Heart right ventricle (tissue), 16 donors: ENCODE data around the gene NPLOC4. TPM values are rescaled to one million over a fixed set of nuclear protein-coding genes. Genes with fewer than 3 reads are reported as not detected.

ENCODE experiments used
- ATAC-seq, 8 donors: fragments of 200-7000 bp; cut with Tn5 transposase; one replicate each; pipeline ENCODE4 v1.9.1; 2020; ENCODE audit warnings: mild to moderate bottlenecking in 8 of 8, moderate library complexity in 8 of 8, moderate number of reproducible peaks in 1 of 8
- DNase-seq, 2 donors: peaks; one replicate each; pipeline ENCODE4 v3.0.0-alpha.2; 2020
- H3K27ac ChIP-seq, 10 donors: fragments of 200-600 bp; sonication (generic) in 2 of 10; one replicate each; pipeline versions ENCODE4 v1.5.0 to v1.8.0; 2020 to 2022; ENCODE audit warnings: mild to moderate bottlenecking in 3 of 10
- H3K27me3 ChIP-seq, 7 donors: fragments of 200-600 bp; one replicate each; pipeline ENCODE4 v1.8.0; 2021 to 2022; ENCODE audit warnings: mild to moderate bottlenecking in 2 of 7
- H3K36me3 ChIP-seq, 9 donors: fragments of 200-600 bp; sonication (generic) in 1 of 9; one replicate each; pipeline versions ENCODE4 v1.5.0 to v1.8.0; 2020 to 2022; ENCODE audit warnings: mild to moderate bottlenecking in 2 of 9
- H3K4me1 ChIP-seq, 9 donors: fragments of 200-600 bp; sonication (generic) in 1 of 9; one replicate each; pipeline versions ENCODE4 v1.5.0 to v1.8.0; 2020 to 2022; ENCODE audit warnings: mild to moderate bottlenecking in 4 of 9
- H3K4me3 ChIP-seq, 10 donors: fragments of 200-600 bp; sonication (generic) in 2 of 10; one replicate each; pipeline versions ENCODE4 v1.5.0 to v1.8.0; 2020 to 2022; ENCODE audit warnings: mild to moderate bottlenecking in 7 of 10, moderate library complexity in 2 of 10
- H3K9me3 ChIP-seq, 11 donors: fragments of 200-600 bp in 10 of 11; sonication (generic) in 2 of 11; one replicate each; pipeline versions ENCODE4 v1.5.0 to v1.8.0; 2013 to 2022; ENCODE audit warnings: mild to moderate bottlenecking in 2 of 11, control low read depth in 1 of 11, moderate library complexity in 1 of 11
- WGBS, 2 donors: extraction: QIAGEN DNeasy Blood & Tissue Kit; methylation state at CpG; one replicate each; pipeline ENCODE4 v1.1.7; 2013; ENCODE audit warnings: inconsistent platforms in 1 of 2; 5-methylcytosine and 5-hydroxymethylcytosine counted together
- intact Hi-C, 10 donors: fragments of 100-400 bp; cut with DNase I; formaldehyde crosslinking; loops; one replicate each; pipeline versions ENCODE4 v1.11.1 to v1.14.2; 2022
- polyA plus RNA-seq, 2 donors: library from polyadenylated mRNA; stranded (reverse); fragments of 200-250 nt; gene quantifications; one replicate each; pipeline ENCODE4 v1.2.3, GENCODE V29; 2013
- total RNA-seq, 10 donors: library from RNA; stranded (reverse); fragmentation: NEBNext Ultra II Directional in 3 of 10; extraction: Animal tissue kit (Norgen Biotek cat#: 25700) in 3 of 10; gene quantifications; one replicate each; pipeline versions ENCODE4 v1.2.1 to v1.2.4, GENCODE V29; 2021 to 2023
- TF ChIP-seq, protein P1 (sequence below), 9 donors: fragments of 200-600 bp; sonication (generic) in 2 of 9; IDR thresholded peaks; one replicate each; pipeline versions ENCODE4 v1.5.0 to v1.8.0; 2021 to 2022; ENCODE audit warnings: antibody characterized with exemption in 9 of 9, mild to moderate bottlenecking in 5 of 9, moderate library complexity in 1 of 9
- donor health status: Arrhythmogenic right ventricular cardiomyopathy.
- donor health status: ischemic (EF 13 %, LVEDD 7.1; RV severe dilation, severe dysfunction).
- donor health status: healthy with polysubstance abuse.
- donor health status: DM: no; HTN: yes; CAD: no.
- donor health status: DM: no; HTN: no; CAD: no.
- donor health status: ischemic (EF 25% LVEDD 6.9; RV normal size, moderate dysfunction).
- donor health status: ischemic (EF 25% LVEDD 5.7; RV mildly dilated, moderate dysfunction).
- donor health status: healthy.
- donor health status: DM: yes; HTN: yes; CAD: no.
- donor health status: Ischemic cardiomyopathy.
- donor health status: ischemic (EF 35%, LVEDD 5.7; RV mildly dilated, moderate dysfunction).
- donor health status: nonischemic (EF 11% LVEDD 7.7; RV severe dilation, severe dysfunction).
- donor health status: DM: yes; HTN: yes; CAD: no.
- donor health status: PGD.
- donor health status: ischemic (EF 29% LVEDD 5.4; RV normal size, mild dysfunction).
- donor health status: nonischemic (EF 23%, LVEDD 6.1; RV moderate dilation, normal function).

Gene NPLOC4
- total and polyA plus RNA-seq, 12 donors: 30.7 to 115 (median 95.2) TPM

DNA sequence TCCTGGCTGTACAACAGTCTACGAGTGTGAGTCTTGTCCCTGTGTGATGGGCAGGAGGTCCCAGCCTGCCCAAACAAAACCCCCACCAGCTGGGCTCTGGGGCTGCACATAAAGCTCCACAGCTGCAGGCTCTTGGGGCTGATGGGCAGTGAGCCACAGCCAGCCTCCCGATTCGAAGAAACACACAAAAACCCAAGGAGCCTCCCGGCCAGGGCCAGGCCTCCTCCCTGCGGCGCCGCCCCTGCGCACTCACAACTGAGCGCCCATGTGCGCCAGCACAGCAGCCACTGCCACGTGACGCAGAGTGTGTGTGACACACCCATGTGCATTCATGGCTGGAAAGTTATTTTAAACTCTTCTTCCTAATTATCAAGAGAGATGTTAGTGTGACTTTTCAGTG, 54.2 kb downstream of the NPLOC4 start:
- intact Hi-C loops: no loop called here
- no peak for ATAC-seq
- TF ChIP-seq, protein P1, sequence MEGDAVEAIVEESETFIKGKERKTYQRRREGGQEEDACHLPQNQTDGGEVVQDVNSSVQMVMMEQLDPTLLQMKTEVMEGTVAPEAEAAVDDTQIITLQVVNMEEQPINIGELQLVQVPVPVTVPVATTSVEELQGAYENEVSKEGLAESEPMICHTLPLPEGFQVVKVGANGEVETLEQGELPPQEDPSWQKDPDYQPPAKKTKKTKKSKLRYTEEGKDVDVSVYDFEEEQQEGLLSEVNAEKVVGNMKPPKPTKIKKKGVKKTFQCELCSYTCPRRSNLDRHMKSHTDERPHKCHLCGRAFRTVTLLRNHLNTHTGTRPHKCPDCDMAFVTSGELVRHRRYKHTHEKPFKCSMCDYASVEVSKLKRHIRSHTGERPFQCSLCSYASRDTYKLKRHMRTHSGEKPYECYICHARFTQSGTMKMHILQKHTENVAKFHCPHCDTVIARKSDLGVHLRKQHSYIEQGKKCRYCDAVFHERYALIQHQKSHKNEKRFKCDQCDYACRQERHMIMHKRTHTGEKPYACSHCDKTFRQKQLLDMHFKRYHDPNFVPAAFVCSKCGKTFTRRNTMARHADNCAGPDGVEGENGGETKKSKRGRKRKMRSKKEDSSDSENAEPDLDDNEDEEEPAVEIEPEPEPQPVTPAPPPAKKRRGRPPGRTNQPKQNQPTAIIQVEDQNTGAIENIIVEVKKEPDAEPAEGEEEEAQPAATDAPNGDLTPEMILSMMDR (IDR thresholded peaks at IDR 0.05): no peak
- WGBS, 2 donors: 90 to 92% methylated on average over 12 of the region's 12 CpGs
- DNase-seq: no peak
- Histone ChIP-seq H3K27me3 (no peaks in the 10 kb centered on the region), H3K4me1 (peaks cover 0 to 27% (median 14%) of the 10 kb centered on the region in 9 donors), H3K4me3 (no peak overlapping the region), H3K27ac (no peak overlapping the region), H3K9me3 (no peaks in the 10 kb centered on the region), H3K36me3 (peaks cover 0 to 98% (median 56%) of the 10 kb centered on the region in 9 donors)

DNA sequence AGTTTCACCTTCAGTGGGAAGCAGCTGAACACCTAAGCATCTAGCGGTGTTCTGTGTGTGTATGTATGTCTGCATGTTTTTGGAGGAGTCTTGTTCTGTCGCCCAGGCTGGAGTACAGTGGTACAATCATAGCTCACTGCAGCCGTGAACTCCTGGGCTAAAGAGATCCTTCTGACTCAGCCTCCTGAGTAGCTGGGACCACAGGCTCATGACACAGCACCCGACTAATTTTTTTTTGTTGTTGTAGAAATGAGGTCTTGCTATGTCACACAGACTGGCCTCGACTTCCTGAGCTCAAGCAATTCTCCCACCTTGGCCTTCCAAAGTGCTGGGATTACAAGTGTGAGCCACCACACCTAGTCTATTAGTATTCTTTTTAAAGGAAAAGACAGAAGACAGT, 54.6 kb downstream of the NPLOC4 start:
- no peaks in the 10 kb centered on the region for H3K9me3 ChIP-seq
- TF ChIP-seq, protein P1 (IDR thresholded peaks at IDR 0.05): no peak
- H3K4me3 ChIP-seq: no peak overlapping the region
- no peaks in the 10 kb centered on the region for H3K27me3 ChIP-seq
- intact Hi-C loops: no loop called here
- H3K4me1 ChIP-seq: peaks cover 0 to 31% (median 17%) of the 10 kb centered on the region in 9 donors
- DNase-seq (no peak), ATAC-seq (no peak)
- H3K27ac ChIP-seq: no peak overlapping the region
- WGBS, 2 donors: 85 to 93% methylated on average over 5 of the region's 5 CpGs
- H3K36me3 ChIP-seq: peaks cover 0 to 96% (median 51%) of the 10 kb centered on the region in 9 donors

DNA sequence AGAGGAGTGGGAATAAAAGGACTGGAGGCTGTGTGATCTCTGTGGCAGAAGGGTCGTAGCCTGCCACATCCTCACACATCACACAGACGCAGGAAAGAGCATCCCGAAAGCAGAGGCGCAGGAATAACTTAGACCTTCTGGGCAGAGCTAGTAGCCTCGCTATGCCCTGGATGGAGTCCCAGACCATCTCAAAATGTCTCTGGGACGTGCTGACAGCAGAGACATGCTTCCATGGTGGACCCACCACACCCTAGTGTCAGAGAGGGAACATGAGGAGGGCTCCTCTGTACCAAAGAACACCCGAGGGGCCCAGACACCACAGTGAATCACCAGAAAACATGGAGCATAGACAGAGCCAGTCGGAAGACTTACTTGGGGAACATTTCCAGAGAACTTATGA, 55.2 kb downstream of the NPLOC4 start:
- WGBS, 2 donors: 71 to 73% methylated on average over 8 of the region's 8 CpGs
- peaks cover 0 to 37% (median 20%) of the 10 kb centered on the region in 9 donors for H3K4me1 ChIP-seq
- intact Hi-C loops: no loop called here
- ATAC-seq (peak in 3 of 8 donors; percentile 31 to 52 (median 43)), DNase-seq (no peak)
- no peaks in the 10 kb centered on the region for H3K27me3 ChIP-seq
- H3K9me3 ChIP-seq: no peaks in the 10 kb centered on the region
- H3K4me3 ChIP-seq: no peak overlapping the region
- TF ChIP-seq, protein P1 (IDR thresholded peaks at IDR 0.05): no peak
- peaks cover 0 to 92% (median 47%) of the 10 kb centered on the region in 9 donors for H3K36me3 ChIP-seq
- H3K27ac ChIP-seq: no peak overlapping the region

DNA sequence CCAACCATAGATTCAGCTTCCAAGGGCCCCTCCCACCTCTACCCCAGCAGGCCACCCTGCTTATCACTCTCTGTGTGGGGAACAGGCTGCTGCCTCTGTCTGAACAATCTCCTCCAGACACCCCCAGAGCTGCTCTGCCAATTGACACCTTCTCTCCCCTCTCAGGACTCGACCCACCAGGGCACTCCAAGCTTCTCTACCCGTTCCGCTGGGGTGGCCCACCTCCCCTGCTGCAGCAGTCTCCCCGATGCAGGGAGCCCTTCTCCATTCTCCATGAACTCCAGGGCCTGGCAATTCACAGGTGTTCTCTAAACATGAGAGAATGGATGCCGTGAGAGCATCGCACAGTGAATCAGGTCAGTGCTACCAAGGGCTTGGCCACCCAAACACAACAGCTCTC, 56.4 kb downstream of the NPLOC4 start:
- peaks cover 0 to 92% (median 36%) of the 10 kb centered on the region in 9 donors for H3K36me3 ChIP-seq

More for the DNA sequence above, 56.4 kb downstream of the NPLOC4 start:
- Histone ChIP-seq H3K4me3 (no peak overlapping the region), H3K4me1 (peaks cover 3 to 42% (median 27%) of the 10 kb centered on the region in 9 donors), H3K9me3 (no peaks in the 10 kb centered on the region), H3K27ac (no peak overlapping the region), H3K27me3 (no peaks in the 10 kb centered on the region)
- WGBS, 2 donors: 74 to 77% methylated on average over 6 of the region's 6 CpGs
- TF ChIP-seq, protein P1 (IDR thresholded peaks at IDR 0.05): no peak
- intact Hi-C loops: no loop called here
- DNase-seq: no peak
- ATAC-seq: peak in 2 of 8 donors; percentile 13 to 31
